Heart left ventricle (tissue), 13 donors: ENCODE data around the gene DENND2C.

Experiments used
- POLR2A ChIP-seq, 2 donors: fragments of 450-650 bp; IDR thresholded peaks; one replicate each; pipeline ENCODE4 v1.6.1; 2017; ENCODE audit warnings: antibody characterized with exemption in 2 of 2, mild to moderate bottlenecking in 2 of 2, moderate library complexity in 2 of 2
- TF ChIP-seq, protein P1 (sequence below), 12 donors: fragments of 200-600 bp; sonication (generic) in 4 of 12; IDR thresholded peaks; one replicate each; pipeline versions ENCODE4 v1.5.0 to v1.8.0; 2018 to 2022; ENCODE audit warnings: antibody characterized with exemption in 12 of 12, mild to moderate bottlenecking in 5 of 12
- donor health status: ischemic (EF 13 %, LVEDD 7.1; RV severe dilation, severe dysfunction).
- donor health status: DM: no; HTN: yes; CAD: no.
- donor health status: DM: no; HTN: no; CAD: no.
- donor health status: ischemic (EF 25% LVEDD 6.9; RV normal size, moderate dysfunction).
- donor health status: ischemic (EF 25% LVEDD 5.7; RV mildly dilated, moderate dysfunction).
- donor health status: ischemic (EF 35%, LVEDD 5.7; RV mildly dilated, moderate dysfunction).
- donor health status: nonischemic (EF 11% LVEDD 7.7; RV severe dilation, severe dysfunction).
- donor health status: DM: yes; HTN: yes; CAD: no.
- donor health status: PGD.
- donor health status: ischemic (EF 29% LVEDD 5.4; RV normal size, mild dysfunction).
- donor health status: nonischemic (EF 23%, LVEDD 6.1; RV moderate dilation, normal function).

DNA sequence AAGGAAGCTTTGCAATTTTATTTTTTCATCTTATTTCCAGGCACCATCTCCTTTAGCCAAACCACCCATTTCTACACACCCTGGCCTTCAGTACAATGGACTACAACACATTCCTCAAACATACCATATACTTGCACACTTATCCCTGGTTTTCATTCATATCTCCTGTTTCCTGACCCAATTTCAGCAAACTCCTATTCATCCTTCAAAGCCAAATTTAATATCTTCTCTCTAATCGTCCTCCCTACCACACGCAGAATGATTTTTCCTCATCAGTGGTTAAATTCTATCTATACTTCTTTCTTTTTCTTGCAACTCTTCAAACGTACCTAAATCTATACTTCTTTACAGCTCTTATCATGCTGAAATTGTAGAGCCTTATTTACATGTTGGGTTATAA lies 2.9 kb downstream of the DENND2C start:
- TF ChIP-seq, protein P1, sequence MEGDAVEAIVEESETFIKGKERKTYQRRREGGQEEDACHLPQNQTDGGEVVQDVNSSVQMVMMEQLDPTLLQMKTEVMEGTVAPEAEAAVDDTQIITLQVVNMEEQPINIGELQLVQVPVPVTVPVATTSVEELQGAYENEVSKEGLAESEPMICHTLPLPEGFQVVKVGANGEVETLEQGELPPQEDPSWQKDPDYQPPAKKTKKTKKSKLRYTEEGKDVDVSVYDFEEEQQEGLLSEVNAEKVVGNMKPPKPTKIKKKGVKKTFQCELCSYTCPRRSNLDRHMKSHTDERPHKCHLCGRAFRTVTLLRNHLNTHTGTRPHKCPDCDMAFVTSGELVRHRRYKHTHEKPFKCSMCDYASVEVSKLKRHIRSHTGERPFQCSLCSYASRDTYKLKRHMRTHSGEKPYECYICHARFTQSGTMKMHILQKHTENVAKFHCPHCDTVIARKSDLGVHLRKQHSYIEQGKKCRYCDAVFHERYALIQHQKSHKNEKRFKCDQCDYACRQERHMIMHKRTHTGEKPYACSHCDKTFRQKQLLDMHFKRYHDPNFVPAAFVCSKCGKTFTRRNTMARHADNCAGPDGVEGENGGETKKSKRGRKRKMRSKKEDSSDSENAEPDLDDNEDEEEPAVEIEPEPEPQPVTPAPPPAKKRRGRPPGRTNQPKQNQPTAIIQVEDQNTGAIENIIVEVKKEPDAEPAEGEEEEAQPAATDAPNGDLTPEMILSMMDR (IDR thresholded peaks at IDR 0.05) = no peak
- no peak for TF ChIP-seq POLR2A (IDR thresholded peaks at IDR 0.05)
